ENCODE results near the gene GARIN1A.
"Not testable (repeated sequence)": the region's sequence is repeated elsewhere in the genome, so short reads cannot be mapped to it uniquely, and the experiment has no call there.

GARIN1A gene

DNA sequence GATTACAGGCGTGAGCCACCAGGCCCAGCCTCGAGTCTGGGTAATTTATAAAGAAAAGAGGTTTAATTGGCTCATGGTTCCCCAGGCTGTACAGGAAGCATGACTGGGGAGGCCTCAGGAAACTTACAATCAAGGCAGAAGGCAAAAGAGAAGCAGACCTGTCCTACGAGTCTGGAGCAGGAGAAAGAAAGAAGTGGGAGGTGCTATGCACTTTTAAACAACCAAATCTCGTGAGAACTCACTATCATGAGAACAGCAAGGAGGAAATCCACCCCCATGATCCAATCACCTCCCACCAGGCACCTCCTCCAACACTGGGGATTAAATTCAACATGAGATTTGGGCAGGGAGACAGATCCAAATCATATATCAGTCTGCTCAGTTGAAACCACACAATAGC is 11.6 kb downstream of the GARIN1A start:
- not testable (repeated sequence) for DNase-seq

DNA sequence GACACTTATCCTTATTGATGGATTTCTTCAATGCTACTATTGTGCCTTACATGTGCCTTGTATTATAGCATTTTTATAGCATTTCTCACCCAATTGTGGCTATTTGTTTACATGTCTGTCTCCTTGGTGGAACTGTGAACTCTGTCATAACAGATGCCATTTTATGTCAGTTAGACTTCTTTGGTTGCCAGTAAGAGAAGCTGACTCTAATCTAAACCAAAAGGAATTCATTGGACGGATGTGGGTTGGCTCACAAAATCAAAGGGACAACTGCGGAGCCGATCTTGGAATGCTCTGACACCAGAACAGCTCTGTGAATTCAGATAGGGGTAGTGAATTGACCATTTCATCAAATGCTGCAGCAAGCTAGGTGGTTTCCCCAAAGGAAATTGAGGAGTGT is 15.0 kb downstream of the GARIN1A start:
- DNase-seq, result no peak

DNA sequence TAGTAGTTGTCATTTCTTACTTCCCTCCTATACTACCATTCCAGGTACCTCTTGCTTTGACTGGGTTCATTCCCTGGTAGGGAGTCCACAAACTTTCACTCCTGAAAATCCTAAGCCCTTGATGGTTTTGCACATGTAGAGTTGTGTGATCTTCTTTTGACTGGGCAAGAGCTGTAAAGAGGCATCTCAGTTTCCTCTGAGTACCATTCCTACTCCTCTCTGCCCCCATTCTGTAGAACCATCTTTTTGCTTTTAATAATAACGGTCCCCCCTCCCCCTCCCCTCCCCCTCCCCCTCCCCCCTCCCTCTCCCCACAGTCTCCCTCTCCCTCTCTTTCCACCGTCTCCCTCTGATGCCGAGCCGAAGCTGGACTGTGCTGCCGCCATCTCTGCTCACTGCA is 16.4 kb downstream of the GARIN1A start:
- DNase-seq, result no peak

DNA sequence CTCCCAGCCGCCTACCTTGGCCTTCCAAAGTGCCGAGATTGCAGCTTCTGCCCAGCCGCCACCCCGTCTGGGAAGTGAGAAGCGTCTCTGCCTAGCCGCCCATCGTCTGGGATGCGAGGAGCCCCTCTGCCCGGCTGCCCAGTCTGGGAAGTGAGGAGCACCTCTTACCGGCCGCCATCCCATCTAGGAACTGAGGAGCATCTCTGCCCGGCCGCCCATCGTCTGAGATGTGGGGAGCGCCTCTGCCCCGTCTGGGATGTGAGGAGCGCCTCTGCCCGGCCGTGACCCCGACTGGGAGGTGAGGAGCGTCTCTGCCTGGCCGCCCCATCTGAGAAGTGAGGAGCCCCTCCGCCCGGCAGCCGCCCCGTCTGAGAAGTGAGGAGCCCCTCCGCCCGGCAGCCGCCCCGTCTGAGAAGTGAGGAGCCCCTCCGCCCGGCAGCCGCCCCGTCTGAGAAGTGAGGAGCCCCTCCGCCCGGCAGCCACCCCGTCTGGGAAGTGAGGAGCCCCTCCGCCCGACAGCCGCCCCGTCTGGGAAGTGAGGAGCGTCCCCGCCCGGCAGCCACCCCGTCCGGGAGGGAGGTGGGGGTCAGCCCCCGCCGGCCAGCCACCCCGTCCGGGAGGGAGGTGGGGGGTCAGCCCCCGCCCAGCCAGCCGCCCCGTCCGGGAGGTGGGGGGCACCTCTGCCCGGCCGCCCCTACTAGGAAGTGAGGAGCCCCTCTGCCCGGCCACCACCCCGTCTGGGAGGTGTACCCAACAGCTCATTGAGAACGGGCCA is 17.3 kb downstream of the GARIN1A start:
- DNase-seq, result not testable (repeated sequence)

DNA sequence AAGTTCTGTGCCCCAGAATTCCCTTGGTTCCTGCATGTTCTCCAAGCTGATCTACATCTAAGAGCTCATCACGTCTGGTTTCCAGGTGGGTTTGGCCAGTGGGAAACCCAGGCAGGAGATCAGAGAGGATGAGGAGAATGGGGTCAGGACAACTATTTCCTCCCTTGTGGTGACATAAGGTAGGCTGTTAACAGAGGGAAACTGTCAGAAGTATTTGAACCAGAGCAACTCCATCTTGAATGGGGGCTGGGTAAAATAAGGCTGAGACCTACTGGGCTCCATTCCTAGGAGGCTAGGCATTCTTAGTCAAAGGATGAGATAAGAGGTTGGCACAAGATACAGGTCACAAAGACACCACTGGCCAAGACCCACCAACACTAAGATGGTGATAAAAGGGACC is 19.1 kb downstream of the GARIN1A start:
- DNase-seq, result no peak

DNA sequence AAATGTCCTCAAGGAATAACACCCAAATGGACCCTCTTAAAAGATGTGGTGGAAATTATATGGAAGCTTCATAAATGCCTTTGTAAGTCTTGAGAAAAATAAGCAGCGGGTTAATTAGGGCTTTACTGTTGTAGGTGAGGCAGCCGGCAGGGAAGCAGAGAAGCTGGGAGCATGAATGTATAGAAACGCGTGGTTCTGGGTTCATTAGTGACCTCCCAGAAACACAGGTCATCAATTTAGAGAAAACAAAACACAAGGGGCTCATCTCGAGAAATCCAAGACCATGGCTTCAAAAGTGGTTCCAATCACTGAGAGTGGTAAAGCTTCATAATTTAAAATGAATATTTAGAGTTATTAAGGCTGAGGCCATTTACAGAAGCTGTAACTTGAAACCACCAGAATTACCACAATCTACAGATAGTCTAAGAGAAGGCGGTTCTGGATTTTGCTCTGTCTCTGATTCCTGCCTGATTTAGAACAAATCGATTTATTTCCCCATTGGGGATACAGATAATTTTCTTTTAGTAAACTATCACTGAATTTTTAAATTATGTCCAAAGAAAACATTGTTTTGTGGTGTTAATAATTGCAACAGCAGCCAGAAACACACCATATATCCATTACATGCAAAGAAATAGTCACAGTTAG is 20.7 kb downstream of the GARIN1A start:
- DNase-seq, result peak in 1 of 2 experiments; percentile 19

DNA sequence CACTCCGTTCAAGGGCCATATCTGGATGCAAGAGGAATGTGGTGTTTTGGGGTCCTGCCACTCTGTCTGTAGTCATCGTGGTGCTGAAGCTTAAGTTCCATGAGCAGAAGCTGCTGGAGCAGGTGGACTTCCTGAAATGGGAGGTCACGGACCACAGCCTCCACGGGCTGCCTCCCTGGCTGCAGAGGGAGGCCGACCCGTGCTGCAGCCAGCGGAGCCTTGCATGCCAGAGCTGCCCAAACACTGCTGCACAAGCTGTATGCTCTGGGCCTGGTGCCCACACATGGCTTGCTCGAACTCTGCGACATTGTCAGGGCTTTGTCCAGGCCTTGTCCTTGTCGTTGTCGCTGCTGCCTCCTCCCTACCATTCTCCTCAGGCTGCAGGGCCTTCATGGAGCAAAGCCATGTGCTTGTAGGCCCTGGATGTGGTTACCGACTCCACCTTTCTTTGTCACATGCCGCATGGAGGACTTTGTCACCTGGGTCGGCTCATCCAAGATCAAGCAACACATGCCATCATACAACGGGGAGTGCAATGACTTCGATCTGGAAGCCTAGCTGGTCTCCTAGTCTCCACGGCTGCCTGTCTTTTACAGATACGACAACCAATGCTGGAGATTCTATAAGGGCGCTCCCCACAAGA is 21.4 kb downstream of the GARIN1A start:
- DNase-seq, result no peak

DNA sequence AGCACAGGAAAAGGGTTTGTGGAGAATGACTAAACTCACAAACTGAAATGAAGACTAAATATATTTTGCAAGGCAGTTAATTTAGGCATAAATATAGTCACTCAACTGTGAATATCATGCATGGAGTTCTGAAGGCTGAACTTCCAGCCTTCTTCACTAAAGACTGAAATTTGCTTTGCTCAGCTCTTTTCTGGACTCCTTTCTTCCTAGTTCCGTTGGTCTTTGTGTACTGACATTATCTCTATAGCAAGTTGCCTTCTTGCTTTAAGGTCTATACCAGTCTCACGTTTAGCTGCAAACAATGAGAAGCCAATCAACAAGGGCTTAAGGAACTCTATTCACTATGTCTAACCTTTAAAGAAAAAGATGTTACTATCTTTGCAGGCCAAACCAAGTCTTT is 22.6 kb downstream of the GARIN1A start:
- no peak for DNase-seq

DNA sequence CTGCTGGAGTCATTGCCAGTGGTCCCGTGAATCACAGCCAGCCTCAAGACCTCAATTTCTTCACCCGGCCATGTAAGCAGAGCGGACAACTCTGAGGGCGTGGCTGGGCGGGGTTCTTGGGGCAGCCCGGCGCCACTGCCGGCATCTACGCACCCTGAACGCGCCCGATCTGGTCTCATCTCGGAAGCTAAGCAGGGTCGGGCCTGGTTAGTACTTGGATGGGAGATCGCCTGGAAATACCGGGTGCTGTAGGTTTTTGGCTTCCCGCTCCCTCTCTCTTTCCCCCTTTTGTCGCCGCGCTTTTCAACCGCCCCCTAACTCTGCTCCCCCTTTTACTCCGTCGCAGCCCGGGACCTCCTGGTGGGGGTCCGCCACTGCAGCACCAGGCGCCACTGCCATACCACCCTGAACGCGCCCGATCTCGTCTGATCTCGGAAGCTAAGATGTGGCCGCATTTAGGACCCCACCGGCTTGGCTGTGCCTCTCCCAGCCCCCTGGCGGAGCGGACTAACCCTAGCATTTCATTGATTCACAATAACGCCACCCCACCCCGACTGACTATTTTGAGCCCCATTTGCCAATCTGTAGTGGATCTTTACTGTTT is 25.3 kb downstream of the GARIN1A start:
- peak; percentile 26 to 77 for DNase-seq

DNA sequence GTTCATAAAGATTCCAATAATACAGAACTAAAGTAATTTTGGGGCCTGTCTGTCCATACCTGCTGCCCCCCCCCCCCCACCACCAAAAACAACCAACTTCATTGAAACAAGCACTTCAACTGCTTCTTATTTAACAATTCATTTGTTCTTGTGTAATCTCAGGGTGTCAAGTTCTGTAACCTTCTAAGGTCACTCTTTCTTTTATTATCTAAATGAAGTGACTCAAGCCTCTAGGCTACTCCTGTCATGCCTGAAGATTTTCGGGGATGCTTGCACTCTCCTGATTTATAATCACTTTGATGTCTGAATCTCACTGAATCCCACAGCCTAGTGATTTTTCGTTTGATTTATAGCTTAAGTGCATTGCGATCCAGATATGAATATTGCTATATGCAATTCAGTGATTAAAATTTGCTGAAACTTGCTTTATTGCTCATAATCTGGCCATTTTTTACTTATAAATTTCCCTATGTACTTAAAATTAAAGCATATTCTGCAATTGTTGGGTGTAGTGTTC is 27.2 kb downstream of the GARIN1A start:
- no peak for DNase-seq

DNA sequence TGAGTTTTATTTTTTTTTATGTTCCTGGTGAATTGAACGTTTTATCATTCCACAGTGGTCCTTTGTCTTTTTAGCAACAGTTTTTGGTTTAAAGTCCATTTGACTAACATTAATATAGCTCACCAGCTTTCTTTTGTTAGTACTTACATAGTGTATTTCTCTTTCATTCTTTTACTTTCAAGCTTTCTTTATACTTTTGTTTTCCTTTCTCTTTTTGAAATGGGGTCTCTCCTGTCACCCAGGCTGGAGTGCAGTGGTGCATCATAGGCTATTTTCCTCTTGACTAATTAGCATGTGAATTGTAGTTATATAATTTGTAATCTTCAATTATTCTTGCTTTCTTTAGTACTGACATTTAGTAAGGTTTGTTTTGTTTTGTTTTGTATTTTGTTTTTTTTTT is 27.8 kb downstream of the GARIN1A start:
- no peak for DNase-seq

DNA sequence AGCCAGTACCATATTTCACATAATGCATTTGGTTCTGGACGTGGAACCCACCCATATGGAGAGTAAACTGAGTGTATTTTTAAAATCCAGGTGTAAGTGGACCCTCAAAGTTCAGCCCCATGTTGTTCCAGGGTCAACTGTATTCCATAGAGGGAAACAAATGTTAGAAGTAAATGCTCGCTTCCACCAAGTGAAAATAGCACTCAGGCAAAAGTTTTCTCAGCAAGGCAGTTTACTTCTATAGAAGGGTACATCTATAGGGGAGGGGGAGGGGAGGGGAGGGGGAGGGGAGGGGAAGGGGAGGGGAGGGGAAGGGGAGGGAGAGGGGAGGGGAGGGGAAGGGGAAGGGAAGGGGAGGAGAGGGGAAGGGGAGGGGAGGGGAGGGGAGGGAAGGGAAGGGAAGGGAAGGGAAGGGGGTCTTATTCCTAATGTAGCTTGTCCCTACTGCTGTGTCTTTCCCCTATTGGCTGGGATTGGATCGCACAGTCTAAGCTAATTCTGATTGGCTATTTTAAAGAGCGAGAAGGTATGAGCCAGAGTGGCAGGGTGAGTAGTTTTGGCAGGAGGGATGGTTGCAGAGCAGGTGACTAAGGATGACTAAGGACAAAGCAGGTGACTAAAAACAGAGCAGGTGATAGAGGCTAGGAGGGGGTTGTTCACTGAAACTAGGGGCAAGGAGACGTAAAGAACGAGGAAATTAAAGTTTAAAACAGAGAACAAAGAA is 29.1 kb downstream of the GARIN1A start:
- DNase-seq, result no peak

DNA sequence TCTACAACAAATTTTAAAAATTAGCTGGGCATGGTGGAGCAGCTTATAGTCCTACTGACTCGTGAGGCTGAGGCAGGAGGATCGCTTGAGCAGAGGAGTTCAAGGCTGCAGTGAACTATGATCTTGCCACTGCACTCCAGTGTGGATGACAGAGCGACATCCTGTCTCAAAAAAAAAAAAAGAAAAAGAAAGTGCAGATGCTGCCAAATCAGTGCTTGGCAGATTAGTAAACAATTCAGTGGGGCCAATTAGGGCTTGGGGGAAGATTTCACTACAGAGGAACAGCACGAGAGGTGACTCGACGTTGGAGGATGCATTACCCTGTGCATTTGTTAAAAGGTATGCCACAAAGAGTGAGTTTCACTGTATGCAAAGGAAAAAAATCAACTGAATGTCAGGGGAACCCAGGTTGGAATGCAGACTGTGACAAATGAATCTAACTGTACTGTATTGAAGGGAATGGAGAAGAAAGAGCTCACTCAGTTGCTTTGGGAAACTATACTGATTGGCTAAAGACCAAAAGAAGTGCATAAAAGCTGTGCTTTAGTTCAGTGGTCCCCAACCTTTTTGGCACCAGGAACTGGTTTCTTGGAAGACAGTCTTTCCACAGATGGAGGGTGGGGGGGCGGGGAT is 31.6 kb downstream of the GARIN1A start:
- DNase-seq, result no peak

DNA sequence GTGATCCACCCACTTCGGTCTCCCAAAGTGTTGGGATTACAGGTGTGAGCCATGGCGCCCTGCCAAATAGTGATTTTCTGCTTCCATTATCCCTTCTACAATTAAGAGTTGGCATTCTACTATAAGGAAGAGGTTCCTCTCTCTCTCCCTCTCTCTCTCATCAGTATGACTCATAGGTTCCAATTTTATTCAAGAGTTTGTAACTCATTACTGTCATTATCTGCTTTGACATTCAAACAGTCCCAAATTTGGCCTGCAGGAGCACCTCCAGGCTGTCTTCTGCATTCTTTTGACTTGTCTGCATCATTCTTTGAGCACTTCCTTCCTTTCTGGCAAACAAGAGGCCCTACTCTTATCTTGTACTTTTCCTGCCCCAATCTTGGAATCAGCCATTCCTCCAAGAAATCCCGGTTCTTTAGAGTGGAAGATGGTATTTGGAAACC is 33.8 kb downstream of the GARIN1A start:
- no peak for DNase-seq

DNA sequence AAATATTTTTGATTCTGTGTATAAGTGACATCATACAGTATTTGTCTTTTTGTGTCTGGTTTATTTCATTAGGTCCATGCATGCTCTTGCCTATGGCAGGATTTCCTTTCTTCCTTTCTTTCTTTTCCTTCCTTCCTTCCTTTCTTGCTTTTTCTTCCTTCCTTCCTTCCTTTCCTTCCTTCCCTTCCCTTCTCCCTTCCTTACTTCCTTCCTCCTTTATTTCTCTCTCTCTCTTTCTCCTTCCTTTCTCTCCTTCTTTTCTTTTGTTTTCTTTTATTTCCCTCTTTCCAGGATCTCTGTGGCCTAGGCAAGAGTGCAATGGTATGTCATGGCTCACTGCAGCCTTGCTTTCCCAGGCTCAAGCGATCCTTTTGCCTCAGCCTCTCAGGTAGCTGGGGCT is 35.7 kb downstream of the GARIN1A start:
- DNase-seq, result no peak

DNA sequence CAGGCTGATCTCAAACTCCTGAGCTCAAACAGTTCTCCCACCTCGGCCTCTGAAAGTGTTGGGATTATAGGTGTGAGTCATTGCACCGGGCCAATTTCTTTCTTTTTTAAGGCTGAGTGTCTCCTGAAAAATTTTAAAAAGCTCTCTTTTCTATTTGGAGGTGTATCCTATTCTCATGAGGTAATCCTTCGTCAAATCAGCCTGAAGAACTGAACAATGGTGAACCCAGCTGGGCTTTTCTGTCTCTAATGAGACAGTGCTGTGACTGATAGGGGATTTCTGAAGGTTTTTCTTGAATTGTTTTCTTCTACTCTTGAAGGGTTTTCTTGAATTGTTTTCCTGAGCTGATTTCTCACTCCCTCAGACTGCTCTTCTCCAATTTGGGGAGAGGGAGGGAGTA is 36.1 kb downstream of the GARIN1A start:
- no peak for DNase-seq

DNA sequence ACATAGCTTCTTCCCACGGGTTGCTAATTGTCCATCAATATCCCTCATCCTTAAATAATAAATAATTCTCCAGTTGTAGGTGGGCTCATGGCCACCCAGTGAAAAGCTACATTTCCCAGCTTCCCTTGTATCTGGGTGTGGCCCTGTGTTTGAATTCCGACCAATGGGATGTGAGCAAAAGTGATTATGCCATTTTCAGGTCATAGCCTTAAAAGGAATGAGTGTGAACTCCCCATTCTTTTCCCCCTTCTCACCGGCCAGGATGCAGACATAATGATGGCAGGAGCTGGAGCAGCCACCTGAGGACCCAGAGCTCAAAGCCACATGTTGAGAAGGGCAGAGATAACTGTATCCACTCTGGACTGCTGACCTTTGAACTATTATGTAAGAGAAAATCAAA is 36.7 kb downstream of the GARIN1A start:
- no peak for DNase-seq

DNA sequence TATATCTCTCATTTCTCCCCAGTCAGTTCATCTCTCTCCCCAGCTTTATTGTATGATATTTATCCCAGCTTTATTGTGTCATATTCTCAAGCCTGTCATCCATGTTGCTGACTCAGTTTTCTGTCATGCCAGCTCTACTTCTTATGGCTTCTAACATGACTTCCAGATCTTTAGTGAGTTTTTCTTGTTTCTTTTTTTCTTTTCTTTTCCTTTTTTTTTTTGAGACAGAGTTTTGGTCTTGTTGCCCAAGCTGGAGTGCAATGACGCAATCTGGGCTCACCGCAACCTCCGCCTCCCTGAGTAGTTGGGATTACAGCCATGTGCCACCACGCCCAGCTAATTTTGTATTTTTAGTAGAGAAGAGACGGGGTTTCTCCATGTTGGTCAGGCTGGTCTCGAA is 38.4 kb downstream of the GARIN1A start:
- DNase-seq, result no peak

DNA sequence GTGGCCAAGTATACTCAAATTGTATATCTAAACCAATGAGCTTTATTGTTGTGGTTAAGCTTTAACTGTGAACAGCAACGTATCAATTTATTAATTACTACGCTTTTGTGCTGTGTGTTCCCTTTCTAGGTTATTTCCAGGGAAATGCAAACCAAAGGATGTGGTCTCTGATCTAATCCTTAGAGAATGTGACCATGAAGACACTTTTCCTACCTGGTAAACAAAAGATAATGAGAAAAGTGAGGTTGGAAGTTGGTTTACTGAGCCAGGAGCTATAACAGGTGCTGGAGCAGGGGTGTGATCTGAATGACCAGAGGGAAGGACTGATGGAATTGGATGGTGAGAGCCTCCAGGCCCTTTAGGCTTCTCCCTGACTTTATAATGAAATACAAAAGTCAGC is 41.7 kb downstream of the GARIN1A start:
- no peak for DNase-seq

DNA sequence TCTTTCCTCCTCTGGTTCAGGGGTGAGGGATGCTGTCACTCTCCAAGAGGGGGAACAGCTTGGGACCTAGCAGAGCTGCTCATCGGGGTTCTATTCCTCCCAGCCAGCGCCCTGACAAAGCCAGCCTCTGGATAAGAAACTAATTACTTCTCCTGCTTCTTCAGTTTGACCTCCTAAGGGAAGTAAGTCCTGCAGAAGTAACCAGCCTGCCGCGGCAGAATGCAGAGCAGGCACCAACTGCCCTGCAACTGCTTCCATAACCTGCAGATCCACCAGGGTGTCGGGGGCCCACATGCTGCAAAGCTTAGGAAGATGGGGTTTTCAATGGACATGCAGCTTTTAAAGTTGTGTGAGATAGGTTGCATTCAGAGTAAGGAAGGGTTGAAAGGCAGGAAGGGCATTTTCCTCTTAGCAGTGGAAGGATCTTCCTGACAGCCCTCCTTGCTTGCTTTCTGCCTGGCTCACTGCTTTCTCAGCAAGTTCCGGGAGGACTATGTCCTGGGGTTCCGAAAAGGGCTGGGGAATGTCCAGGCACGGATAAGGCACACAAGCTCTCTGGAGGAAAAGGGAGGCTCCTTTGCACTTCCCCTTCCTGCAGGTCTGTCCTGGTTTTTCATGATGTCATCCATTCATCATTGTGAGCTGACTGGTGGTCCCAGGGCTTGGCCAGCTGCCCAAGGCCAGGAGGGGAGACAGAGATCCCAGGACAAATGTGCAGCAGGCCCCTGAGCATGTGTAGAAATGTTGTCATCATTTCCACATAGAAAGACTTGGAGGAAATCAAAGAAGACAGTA is 42.8 kb downstream of the GARIN1A start:
- no peak for DNase-seq

DNA sequence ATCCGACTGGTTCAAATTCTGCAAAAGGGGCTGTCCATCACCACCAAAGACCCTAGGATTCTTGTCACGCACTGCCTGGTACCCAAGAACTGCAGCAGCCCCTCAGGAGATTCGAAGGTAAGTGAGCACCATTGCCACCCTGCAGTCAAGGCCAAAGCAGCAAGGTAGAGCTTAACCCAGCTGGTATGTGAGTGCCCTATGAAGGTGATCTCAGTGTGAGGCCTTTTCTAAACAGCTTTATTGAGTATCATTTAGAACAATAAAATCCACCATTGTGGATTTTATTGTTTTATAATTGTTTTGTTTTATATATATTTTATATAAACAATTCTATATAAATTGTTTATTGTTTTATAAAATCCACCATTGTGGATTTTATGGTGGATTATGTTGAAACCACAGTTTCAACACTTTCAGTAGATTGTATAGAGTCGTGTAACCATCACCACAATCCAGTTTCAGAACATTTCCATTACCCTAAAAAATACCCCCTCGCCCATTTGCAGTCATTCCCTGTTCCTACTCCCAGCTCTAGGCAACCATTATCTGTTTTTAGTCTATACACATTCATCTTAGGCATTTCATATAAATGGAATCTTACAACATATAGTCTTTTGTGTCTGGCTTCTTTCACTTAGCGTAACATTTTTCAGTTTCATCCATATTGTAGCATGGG is 47.0 kb downstream of the GARIN1A start:
- no peak for DNase-seq
